Measurements from ENCODE around the gene NSUN5.

The NSUN5 gene

GRCh38 chr7:73303546-73303945 lies 5.1 kb downstream of the NSUN5 start:
- TF ChIP-seq POLR2AphosphoS5 (IDR thresholded peaks at IDR 0.05; ENCODE audit: low read depth, low read length) (no peak), SIN3A (IDR thresholded peaks at IDR 0.05; ENCODE audit: borderline replicate concordance, insufficient read depth, low read length) (no peak), TAF1 (IDR thresholded peaks at IDR 0.05; ENCODE audit: borderline replicate concordance, insufficient read depth, low read length) (no peak), FOXP2 (optimal IDR thresholded peaks at IDR 0.05; ENCODE audit: borderline replicate concordance, extremely low read depth, extremely low read length, insufficient read depth) (no peak), REST (IDR thresholded peaks at IDR 0.05; ENCODE audit: insufficient read depth in 1 of 2, low read depth in 2 of 2, low read length in 2 of 2) (no peak)

All from PFSK-1 (cell line).